Measurements from ENCODE around the gene NPEPL1. TPM values are rescaled to one million over a fixed set of nuclear protein-coding genes. Genes with fewer than 3 reads are reported as not detected.

Gene NPEPL1
- total and polyA plus RNA-seq, 8 donors, result 25.1 to 44.4 (median 33.3) TPM

DNA sequence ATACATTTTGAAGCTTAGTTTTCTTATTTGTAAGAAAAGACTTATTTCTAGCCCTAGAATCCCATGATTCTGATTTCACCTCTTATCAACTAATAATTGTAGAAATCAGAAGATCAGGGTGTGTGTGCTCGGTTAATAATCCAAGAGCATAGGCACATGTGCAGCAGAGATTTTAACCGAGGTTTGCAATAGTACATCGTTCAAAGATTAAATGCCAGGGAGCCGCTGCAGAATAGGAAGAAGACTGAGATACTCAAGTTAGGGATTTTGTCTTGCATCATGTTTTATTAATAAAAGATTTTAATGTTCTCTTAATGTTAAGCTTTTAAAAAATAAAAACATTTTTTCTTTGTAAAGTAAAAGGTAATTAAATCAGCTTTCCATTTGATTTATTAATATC lies 34.6 kb upstream of the NPEPL1 start:
- Histone ChIP-seq H3K36me3 (peaks cover 0 to 15% of the 10 kb centered on the region in 2 donors), H3K27ac (no peak overlapping the region), H3K4me3 (no peak overlapping the region), H3K4me1 (peaks cover 18 to 88% of the 10 kb centered on the region in 2 donors), H3K9me3 (no peaks in the 10 kb centered on the region), H3K27me3 (no peaks in the 10 kb centered on the region)
- TF ChIP-seq, protein P1, sequence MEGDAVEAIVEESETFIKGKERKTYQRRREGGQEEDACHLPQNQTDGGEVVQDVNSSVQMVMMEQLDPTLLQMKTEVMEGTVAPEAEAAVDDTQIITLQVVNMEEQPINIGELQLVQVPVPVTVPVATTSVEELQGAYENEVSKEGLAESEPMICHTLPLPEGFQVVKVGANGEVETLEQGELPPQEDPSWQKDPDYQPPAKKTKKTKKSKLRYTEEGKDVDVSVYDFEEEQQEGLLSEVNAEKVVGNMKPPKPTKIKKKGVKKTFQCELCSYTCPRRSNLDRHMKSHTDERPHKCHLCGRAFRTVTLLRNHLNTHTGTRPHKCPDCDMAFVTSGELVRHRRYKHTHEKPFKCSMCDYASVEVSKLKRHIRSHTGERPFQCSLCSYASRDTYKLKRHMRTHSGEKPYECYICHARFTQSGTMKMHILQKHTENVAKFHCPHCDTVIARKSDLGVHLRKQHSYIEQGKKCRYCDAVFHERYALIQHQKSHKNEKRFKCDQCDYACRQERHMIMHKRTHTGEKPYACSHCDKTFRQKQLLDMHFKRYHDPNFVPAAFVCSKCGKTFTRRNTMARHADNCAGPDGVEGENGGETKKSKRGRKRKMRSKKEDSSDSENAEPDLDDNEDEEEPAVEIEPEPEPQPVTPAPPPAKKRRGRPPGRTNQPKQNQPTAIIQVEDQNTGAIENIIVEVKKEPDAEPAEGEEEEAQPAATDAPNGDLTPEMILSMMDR (IDR thresholded peaks at IDR 0.05), result no peak
- DNase-seq (no peak), ATAC-seq (no peak)
- intact Hi-C loops (cut with DNase I), result no loop called here

DNA sequence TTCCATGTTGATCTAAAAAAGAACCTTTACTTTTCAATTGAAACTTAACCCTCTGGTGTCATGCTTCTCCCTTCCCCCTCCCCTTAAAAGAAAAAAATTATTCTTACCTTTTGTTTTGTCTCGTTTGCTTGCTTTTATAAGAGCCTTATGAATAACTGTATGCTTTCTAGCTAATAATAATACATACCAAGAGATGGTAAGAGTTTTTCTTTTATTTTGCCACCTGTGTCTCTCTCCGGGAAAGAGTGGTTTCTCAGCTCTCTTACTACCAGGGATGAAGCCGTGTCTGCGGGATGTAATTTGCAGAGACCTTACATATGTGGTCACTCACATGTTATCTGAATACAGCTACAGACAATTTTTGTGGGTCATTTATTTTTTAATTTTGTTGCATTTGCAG lies 33.8 kb upstream of the NPEPL1 start:
- no peak for ATAC-seq
- TF ChIP-seq, protein P1 (IDR thresholded peaks at IDR 0.05), result no peak
- Histone ChIP-seq H3K4me1 (peaks cover 10 to 81% of the 10 kb centered on the region in 2 donors), H3K9me3 (no peaks in the 10 kb centered on the region), H3K27me3 (no peaks in the 10 kb centered on the region), H3K36me3 (peaks cover 0 to 20% of the 10 kb centered on the region in 2 donors), H3K27ac (no peak overlapping the region), H3K4me3 (no peak overlapping the region)
- intact Hi-C loops (cut with DNase I), result no loop called here
- DNase-seq, result no peak

DNA sequence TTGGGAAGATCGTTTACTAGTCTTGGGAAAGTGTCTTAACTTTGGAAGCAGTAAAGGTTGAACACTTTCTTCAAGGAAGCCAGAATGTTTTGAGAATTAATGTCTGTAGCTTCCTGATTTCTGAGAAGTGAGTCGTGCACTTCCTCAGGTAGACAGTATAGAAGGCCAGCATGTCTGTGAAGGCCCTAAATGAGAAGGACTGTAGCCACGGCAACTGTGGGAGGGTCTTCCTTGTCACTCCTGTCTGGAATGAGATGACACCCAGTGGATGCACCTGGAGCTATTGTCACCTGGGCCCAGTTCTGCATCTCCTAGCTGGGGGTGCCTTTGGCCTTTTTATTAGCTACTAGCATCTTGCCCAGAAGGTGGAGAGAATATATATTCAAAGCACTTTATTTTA lies 32.8 kb upstream of the NPEPL1 start:
- Histone ChIP-seq H3K4me1 (peaks cover 0 to 71% of the 10 kb centered on the region in 2 donors), H3K27me3 (no peaks in the 10 kb centered on the region), H3K36me3 (peaks cover 0 to 23% of the 10 kb centered on the region in 2 donors), H3K27ac (peak overlapping the region in 1 of 2 donors; percentile 49), H3K9me3 (no peaks in the 10 kb centered on the region), H3K4me3 (no peak overlapping the region)
- intact Hi-C loops (cut with DNase I), result no loop called here
- TF ChIP-seq, protein P1 (IDR thresholded peaks at IDR 0.05), result no peak
- DNase-seq (no peak), ATAC-seq (no peak)

DNA sequence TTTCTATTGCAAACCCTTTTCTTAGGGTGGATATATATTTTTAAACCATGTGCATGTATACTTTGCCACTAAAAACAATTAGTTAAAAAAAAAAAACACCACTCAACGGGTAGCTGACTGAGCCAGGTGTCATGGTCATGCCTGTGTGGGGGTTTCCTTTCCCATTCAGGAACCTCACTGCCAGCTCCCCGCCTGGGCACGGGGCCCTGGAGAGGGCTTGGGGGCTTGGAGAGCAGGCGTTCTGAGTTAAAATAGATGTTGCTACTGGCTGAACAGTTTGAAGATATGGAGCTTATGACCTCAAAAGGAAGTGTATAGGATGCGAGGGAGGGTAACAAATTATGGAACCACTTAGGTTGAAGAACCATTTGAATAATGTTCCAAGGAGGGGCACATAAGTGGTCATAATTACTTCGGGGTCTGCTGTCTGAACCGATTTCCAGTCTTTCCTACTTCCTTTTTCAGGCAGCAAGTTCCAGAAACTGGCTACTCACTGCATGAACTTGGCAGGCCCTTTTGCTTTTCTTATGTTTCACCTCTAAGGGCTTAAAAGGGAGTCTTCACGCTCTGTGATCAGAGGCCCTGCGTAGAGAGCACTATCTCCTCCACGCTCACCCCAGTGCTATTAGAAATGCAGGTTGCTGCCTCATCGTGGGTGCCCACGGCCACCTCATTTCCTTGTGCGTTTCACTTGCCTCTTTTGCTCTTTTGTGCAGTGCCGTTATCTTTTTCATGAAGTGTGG lies 31.6 kb upstream of the NPEPL1 start:
- TF ChIP-seq, protein P1 (IDR thresholded peaks at IDR 0.05), result no peak
- Histone ChIP-seq H3K27ac (peak overlapping the region in 1 of 2 donors; percentile 20), H3K9me3 (no peaks in the 10 kb centered on the region), H3K36me3 (peaks cover 0 to 23% of the 10 kb centered on the region in 2 donors), H3K27me3 (no peaks in the 10 kb centered on the region), H3K4me1 (peaks cover 0 to 59% of the 10 kb centered on the region in 2 donors), H3K4me3 (no peak overlapping the region)
- DNase-seq, result no peak
- no peak for ATAC-seq
- intact Hi-C loops (cut with DNase I), result no loop called here

DNA sequence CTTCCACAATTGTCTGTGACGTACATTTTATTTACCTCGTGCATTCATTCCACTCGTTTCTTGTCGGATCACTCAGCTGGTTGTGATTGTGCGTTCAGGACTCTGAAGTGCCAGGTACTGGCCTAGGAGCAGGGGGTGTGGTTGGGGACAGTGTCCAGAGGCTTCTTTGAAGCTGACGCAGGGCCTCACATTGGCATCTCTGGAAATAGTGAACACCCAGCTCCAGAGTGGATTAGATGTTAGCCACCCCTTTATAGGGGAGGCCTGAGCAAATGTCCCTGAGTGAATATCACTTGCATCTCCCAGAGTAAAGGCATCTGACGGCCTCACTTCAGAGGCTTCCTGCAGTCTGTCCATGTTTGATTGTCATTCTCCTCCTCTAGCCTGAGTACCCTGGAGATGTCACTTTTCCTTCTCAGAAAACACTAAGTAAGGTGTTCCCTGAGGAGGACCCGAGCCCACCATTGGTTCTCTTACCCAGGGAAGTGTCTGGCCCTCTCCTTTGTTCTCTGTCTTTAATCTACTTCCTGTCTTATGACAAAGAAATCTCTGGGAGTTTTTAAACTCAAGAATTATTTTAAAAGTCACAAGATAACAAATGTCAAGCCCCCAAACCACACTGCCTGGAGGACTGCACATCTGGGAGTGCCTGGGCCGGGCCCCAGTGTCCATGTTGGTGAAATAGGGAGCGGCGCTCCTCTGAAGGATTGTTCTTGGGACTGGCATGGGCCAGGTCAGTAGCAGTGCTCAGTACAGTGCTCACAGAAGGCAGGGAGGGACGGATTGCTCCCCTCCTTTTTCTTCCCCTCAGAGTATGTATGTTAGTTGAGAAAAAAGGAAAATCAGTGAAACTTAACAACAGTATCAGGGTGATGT lies 30.8 kb upstream of the NPEPL1 start:
- Histone ChIP-seq H3K27me3 (no peaks in the 10 kb centered on the region), H3K4me3 (no peak overlapping the region), H3K4me1 (peaks cover 0 to 51% of the 10 kb centered on the region in 2 donors), H3K36me3 (peaks cover 0 to 23% of the 10 kb centered on the region in 2 donors), H3K27ac (peak overlapping the region in 1 of 2 donors; percentile 20), H3K9me3 (no peaks in the 10 kb centered on the region)
- DNase-seq (no peak), ATAC-seq (peak; percentile 44)
- TF ChIP-seq, protein P1 (IDR thresholded peaks at IDR 0.05), result no peak
- intact Hi-C loops (cut with DNase I), result no loop called here

Data from left lung (tissue), 10 donors.